ENCODE measurements around the gene KCNJ6.
"Not testable (repeated sequence)": the region's sequence is repeated elsewhere in the genome, so short reads cannot be mapped to it uniquely, and the experiment has no call there.

The KCNJ6 gene

GRCh38 chr21:37669249-37669648 lies 247.0 kb downstream of the KCNJ6 start:
- no peak for DNase-seq

GRCh38 chr21:37668462-37669239 lies 247.6 kb downstream of the KCNJ6 start:
- DNase-seq, result no peak

- no peak for DNase-seq
Observed at GRCh38 chr21:37667380-37667779, 248.9 kb downstream of the KCNJ6 start.

GRCh38 chr21:37665230-37666024 lies 250.8 kb downstream of the KCNJ6 start:
- DNase-seq, result no peak

- DNase-seq, result not testable (repeated sequence)
Observed at GRCh38 chr21:37662227-37662626, 254.0 kb downstream of the KCNJ6 start.

GRCh38 chr21:37660709-37661108 lies 255.5 kb downstream of the KCNJ6 start:
- DNase-seq, result no peak

GRCh38 chr21:37659874-37660273 lies 256.4 kb downstream of the KCNJ6 start:
- no peak for DNase-seq

GRCh38 chr21:37658817-37659458 lies 257.3 kb downstream of the KCNJ6 start:
- peak; percentile 80 for DNase-seq

- no peak for DNase-seq
Observed at GRCh38 chr21:37658121-37658816, 258.0 kb downstream of the KCNJ6 start.

GRCh38 chr21:37656899-37657298 lies 259.4 kb downstream of the KCNJ6 start:
- no peak for DNase-seq

GRCh38 chr21:37655611-37656300 lies 260.5 kb downstream of the KCNJ6 start:
- peak; percentile 21 for DNase-seq

- no peak for DNase-seq
Observed at GRCh38 chr21:37654596-37654995, 261.7 kb downstream of the KCNJ6 start.

GRCh38 chr21:37653201-37653600 lies 263.1 kb downstream of the KCNJ6 start:
- DNase-seq, result no peak

GRCh38 chr21:37647781-37648180 lies 268.5 kb downstream of the KCNJ6 start:
- DNase-seq, result no peak

GRCh38 chr21:37646761-37647160 lies 269.5 kb downstream of the KCNJ6 start:
- not testable (repeated sequence) for DNase-seq

- DNase-seq, result peak; percentile 16
Observed at GRCh38 chr21:37645848-37646247, 270.4 kb downstream of the KCNJ6 start.

GRCh38 chr21:37644636-37645035 lies 271.6 kb downstream of the KCNJ6 start:
- no peak for DNase-seq

- DNase-seq, result not testable (repeated sequence)
Observed at GRCh38 chr21:37643862-37644261, 272.4 kb downstream of the KCNJ6 start.

GRCh38 chr21:37642493-37642892 lies 273.8 kb downstream of the KCNJ6 start:
- DNase-seq, result no peak

- no peak for DNase-seq
Observed at GRCh38 chr21:37639756-37640155, 276.5 kb downstream of the KCNJ6 start.

GRCh38 chr21:37636152-37636860 lies 280.0 kb downstream of the KCNJ6 start:
- peak; percentile 90 for DNase-seq
